Measurements from ENCODE around the gene PRKCH. TPM values are rescaled to one million over a fixed set of nuclear protein-coding genes. Genes with fewer than 3 reads are reported as not detected.

PRKCH gene
- total and polyA plus RNA-seq, 2 of the 13 experiments (the other 11 are each of a cell fraction or from before 2014, with no cell fraction given) = 0.48 to 1.3 TPM

GRCh38 chr14:61559641-61560201 is 238.3 kb downstream of the PRKCH start (continued):
- TF ChIP-seq, protein P1, sequence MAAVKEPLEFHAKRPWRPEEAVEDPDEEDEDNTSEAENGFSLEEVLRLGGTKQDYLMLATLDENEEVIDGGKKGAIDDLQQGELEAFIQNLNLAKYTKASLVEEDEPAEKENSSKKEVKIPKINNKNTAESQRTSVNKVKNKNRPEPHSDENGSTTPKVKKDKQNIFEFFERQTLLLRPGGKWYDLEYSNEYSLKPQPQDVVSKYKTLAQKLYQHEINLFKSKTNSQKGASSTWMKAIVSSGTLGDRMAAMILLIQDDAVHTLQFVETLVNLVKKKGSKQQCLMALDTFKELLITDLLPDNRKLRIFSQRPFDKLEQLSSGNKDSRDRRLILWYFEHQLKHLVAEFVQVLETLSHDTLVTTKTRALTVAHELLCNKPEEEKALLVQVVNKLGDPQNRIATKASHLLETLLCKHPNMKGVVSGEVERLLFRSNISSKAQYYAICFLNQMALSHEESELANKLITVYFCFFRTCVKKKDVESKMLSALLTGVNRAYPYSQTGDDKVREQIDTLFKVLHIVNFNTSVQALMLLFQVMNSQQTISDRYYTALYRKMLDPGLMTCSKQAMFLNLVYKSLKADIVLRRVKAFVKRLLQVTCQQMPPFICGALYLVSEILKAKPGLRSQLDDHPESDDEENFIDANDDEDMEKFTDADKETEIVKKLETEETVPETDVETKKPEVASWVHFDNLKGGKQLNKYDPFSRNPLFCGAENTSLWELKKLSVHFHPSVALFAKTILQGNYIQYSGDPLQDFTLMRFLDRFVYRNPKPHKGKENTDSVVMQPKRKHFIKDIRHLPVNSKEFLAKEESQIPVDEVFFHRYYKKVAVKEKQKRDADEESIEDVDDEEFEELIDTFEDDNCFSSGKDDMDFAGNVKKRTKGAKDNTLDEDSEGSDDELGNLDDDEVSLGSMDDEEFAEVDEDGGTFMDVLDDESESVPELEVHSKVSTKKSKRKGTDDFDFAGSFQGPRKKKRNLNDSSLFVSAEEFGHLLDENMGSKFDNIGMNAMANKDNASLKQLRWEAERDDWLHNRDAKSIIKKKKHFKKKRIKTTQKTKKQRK (IDR thresholded peaks at IDR 0.05; ENCODE audit: low read length) = no peak
- TF ChIP-seq, protein P2, sequence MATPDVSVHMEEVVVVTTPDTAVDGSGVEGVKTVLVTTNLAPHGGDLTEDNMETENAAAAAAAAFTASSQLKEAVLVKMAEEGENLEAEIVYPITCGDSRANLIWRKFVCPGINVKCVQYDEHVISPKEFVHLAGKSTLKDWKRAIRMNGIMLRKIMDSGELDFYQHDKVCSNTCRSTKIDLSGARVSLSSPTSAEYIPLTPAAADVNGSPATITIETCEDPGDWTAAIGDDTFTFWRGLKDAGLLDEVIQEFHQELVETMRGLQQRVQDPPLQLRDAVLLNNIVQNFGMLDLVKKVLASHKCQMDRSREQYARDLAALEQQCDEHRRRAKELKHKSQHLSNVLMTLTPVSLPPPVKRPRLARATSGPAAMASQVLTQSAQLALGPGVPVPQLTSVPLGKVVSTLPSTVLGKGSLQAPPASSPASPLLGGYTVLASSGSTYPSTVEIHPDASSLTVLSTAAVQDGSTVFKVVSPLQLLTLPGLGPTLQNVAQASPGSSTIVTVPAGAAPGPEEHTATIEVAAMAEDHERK (CRISPR knock-in tag; IDR thresholded peaks at IDR 0.05; ENCODE audit: low read depth) = no peak
- TF ChIP-seq BRF2 (CRISPR knock-in tag; IDR thresholded peaks at IDR 0.05) (no peak), ZNF605 (CRISPR knock-in tag; IDR thresholded peaks at IDR 0.05) (0 out of 2 replicates have a peak, but pooled peaks have one; percentile 61), CENPBD1 (CRISPR knock-in tag; IDR thresholded peaks at IDR 0.05; ENCODE audit: borderline replicate concordance, low read depth) (no peak), MED8 (CRISPR knock-in tag; IDR thresholded peaks at IDR 0.05; ENCODE audit: insufficient replicate concordance) (no peak), ZMAT3 (CRISPR knock-in tag; conservative IDR thresholded peaks at IDR 0.05) (no peak), IRX3 (CRISPR knock-in tag; IDR thresholded peaks at IDR 0.05; ENCODE audit: borderline replicate concordance, low read depth) (no peak), ZNF570 (CRISPR knock-in tag; IDR thresholded peaks at IDR 0.05; ENCODE audit: borderline replicate concordance) (no peak), ETV6 (CRISPR knock-in tag; conservative IDR thresholded peaks at IDR 0.05) (no peak), ZNF503 (CRISPR knock-in tag; IDR thresholded peaks at IDR 0.05) (no peak), ZNF335 (CRISPR knock-in tag; IDR thresholded peaks at IDR 0.05) (no peak), SYNCRIP (IDR thresholded peaks at IDR 0.05; ENCODE audit: insufficient read depth, low read depth, low read length) (no peak), SMAD3 (CRISPR knock-in tag; IDR thresholded peaks at IDR 0.05) (no peak; the same call in 1 of the 2 replicates), ZNF567 (CRISPR knock-in tag; IDR thresholded peaks at IDR 0.05; ENCODE audit: borderline replicate concordance) (no peak)
- TF ChIP-seq, protein P3, sequence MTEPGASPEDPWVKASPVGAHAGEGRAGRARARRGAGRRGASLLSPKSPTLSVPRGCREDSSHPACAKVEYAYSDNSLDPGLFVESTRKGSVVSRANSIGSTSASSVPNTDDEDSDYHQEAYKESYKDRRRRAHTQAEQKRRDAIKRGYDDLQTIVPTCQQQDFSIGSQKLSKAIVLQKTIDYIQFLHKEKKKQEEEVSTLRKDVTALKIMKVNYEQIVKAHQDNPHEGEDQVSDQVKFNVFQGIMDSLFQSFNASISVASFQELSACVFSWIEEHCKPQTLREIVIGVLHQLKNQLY (CRISPR knock-in tag; IDR thresholded peaks at IDR 0.05) = no peak
- TF ChIP-seq, protein P4, sequence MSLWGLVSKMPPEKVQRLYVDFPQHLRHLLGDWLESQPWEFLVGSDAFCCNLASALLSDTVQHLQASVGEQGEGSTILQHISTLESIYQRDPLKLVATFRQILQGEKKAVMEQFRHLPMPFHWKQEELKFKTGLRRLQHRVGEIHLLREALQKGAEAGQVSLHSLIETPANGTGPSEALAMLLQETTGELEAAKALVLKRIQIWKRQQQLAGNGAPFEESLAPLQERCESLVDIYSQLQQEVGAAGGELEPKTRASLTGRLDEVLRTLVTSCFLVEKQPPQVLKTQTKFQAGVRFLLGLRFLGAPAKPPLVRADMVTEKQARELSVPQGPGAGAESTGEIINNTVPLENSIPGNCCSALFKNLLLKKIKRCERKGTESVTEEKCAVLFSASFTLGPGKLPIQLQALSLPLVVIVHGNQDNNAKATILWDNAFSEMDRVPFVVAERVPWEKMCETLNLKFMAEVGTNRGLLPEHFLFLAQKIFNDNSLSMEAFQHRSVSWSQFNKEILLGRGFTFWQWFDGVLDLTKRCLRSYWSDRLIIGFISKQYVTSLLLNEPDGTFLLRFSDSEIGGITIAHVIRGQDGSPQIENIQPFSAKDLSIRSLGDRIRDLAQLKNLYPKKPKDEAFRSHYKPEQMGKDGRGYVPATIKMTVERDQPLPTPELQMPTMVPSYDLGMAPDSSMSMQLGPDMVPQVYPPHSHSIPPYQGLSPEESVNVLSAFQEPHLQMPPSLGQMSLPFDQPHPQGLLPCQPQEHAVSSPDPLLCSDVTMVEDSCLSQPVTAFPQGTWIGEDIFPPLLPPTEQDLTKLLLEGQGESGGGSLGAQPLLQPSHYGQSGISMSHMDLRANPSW (CRISPR knock-in tag; IDR thresholded peaks at IDR 0.05; ENCODE audit: borderline replicate concordance) = peak; percentile 67; the same call in 1 of the 2 replicates
